K562 (cell line): ENCODE data around the gene LAMA4. TPM values are rescaled to one million over a fixed set of nuclear protein-coding genes. Genes with fewer than 3 reads are reported as not detected.

Experiments used
- ATAC-seq: fragments of 200-7000 bp; cut with Tn5 transposase; 3 replicates; pipeline ENCODE4 v1.9.1; 2020; ENCODE audit warnings: moderate library complexity
- BruUV-seq: library from RNA; stranded (reverse); fragments of 400-500 nt; replicated peaks from 2 replicates; lab custom pipeline; 2021; lab: Mats Ljungman, UMichigan
- CTCF ChIA-PET: fragments of 300-600 bp; formaldehyde crosslinking; extraction: SDS; loops from one replicate; lab custom pipeline; 2021; ENCODE audit warnings: low intra/inter-chr PET ratio; lab: Yijun Ruan, JAX
- POLR2A ChIA-PET: fragments of 300-600, 350-650 bp; sonication (Branson Sonifier 250); formaldehyde crosslinking; extraction: SDS; loops from one replicate; lab custom pipeline; 2021; ENCODE audit warnings: antibody characterized with exemption, inconsistent platforms; lab: Yijun Ruan, JAX
- DNase-seq, 4 experiments: peaks; one replicate each; pipeline versions ENCODE4 v3.0.0 to v3.0.0-alpha.2; 2011 to 2018; ENCODE audit warnings: low spot score in 3 of 4, mixed read lengths in 3 of 4; ENCODE audit errors: extremely low read depth in 1 of 4
- FAIRE-seq: peaks from 2 replicates; lab custom pipeline; 2011; peaks lifted over from hg19 to GRCh38; lab: Jason Lieb, UNC
- H2AFZ ChIP-seq: 2 replicates; pipeline ENCODE4 v1.6.0; 2011; ENCODE audit warnings: low read depth, low read length, control low read depth, inconsistent platforms
- H3K27ac ChIP-seq: fragments of 200-600 bp; 3 replicates; pipeline ENCODE4 v1.8.0; 2011; ENCODE audit warnings: low read depth, mild to moderate bottlenecking, control low read depth, inconsistent platforms, low read length, moderate library complexity, mixed read lengths; ENCODE audit errors: extremely low read depth
- H3K27me3 ChIP-seq, 2 experiments: fragments of 300-600 bp in 1 of 2; 2 replicates in 1 of 2; 3 replicates in 1 of 2; pipeline versions ENCODE4 v1.6.0 to v1.8.0; 2011; ENCODE audit warnings: inconsistent platforms in 2 of 2, low read length in 2 of 2, mild to moderate bottlenecking in 1 of 2, mixed read lengths in 1 of 2, moderate library complexity in 1 of 2; ENCODE audit not compliant: control insufficient read depth in 2 of 2, insufficient read depth in 2 of 2
- H3K36me3 ChIP-seq: fragments of 300-600 bp; 3 replicates; pipeline ENCODE4 v1.8.0; 2011; ENCODE audit warnings: mild to moderate bottlenecking, low read length, inconsistent platforms; ENCODE audit not compliant: control insufficient read depth, insufficient read depth
- H3K4me1 ChIP-seq, 2 experiments: fragments of 200-600 bp in 1 of 2; replicated peaks in 1 of 2; 2 replicates in 1 of 2; 3 replicates in 1 of 2; pipeline versions ENCODE4 v1.5.1 to v1.8.0; 2011; ENCODE audit warnings: inconsistent platforms in 2 of 2, low read length in 2 of 2, mild to moderate bottlenecking in 1 of 2, mixed read lengths in 1 of 2, moderate library complexity in 1 of 2; ENCODE audit not compliant: control insufficient read depth in 2 of 2, insufficient read depth in 2 of 2
- H3K4me2 ChIP-seq: 2 replicates; pipeline ENCODE4 v1.6.1; 2011; ENCODE audit warnings: low read length, control low read depth, inconsistent platforms, mixed read lengths; ENCODE audit not compliant: insufficient read depth
- H3K4me3 ChIP-seq: fragments of 200-600 bp; sonication (generic), shearing (Covaris generic); 2 replicates; pipeline ENCODE4 v1.5.1; 2016; ENCODE audit warnings: control low read depth, inconsistent platforms
- H3K79me2 ChIP-seq: fragments of 200-600 bp; 3 replicates; pipeline ENCODE4 v1.8.0; 2011; ENCODE audit warnings: low read length, inconsistent platforms; ENCODE audit not compliant: control insufficient read depth, insufficient read depth
- H3K9ac ChIP-seq, 2 experiments: 2 replicates each; pipeline versions ENCODE4 v1.6.0 to v1.6.1; 2011; ENCODE audit warnings: low read depth in 2 of 2, low read length in 2 of 2, control low read depth in 1 of 2, inconsistent platforms in 1 of 2, mild to moderate bottlenecking in 1 of 2, mixed read lengths in 1 of 2; ENCODE audit not compliant: insufficient read depth in 1 of 2
- H3K9me1 ChIP-seq: one replicate; pipeline ENCODE4 v1.6.0; 2011; ENCODE audit warnings: inconsistent platforms, mild to moderate bottlenecking, low read length, moderate library complexity; ENCODE audit not compliant: control insufficient read depth, insufficient read depth
- H3K9me3 ChIP-seq: replicated peaks from 2 replicates; pipeline ENCODE4 v1.5.1; 2011; ENCODE audit warnings: low read depth, low read length, inconsistent platforms; ENCODE audit not compliant: control insufficient read depth, insufficient read depth
- H4K20me1 ChIP-seq: replicated peaks from 2 replicates; pipeline ENCODE4 v1.6.1; 2011; ENCODE audit warnings: low read length, inconsistent platforms, mixed read lengths; ENCODE audit not compliant: control insufficient read depth, insufficient read depth
- ATF2 ChIP-seq: sonication (generic); formaldehyde crosslinking; IDR thresholded peaks from 2 replicates; pipeline ENCODE4 v1.8.1; 2022; ENCODE audit warnings: missing genetic modification reagents
- FOXA3 ChIP-seq, 2 experiments: fragments of 450-650 bp in 1 of 2; sonication (generic) in 1 of 2; formaldehyde crosslinking; IDR thresholded peaks in 1 of 2; conservative IDR thresholded peaks in 1 of 2; 2 replicates each; pipeline versions ENCODE4 v1.4.0 to v1.8.0; 2020 to 2022; ENCODE audit warnings: mild to moderate bottlenecking in 2 of 2, missing genetic modification reagents in 1 of 2
- REST ChIP-seq, 2 experiments: fragments of 450-650 bp; formaldehyde crosslinking in 1 of 2; IDR thresholded peaks; 2 replicates each; pipeline versions ENCODE4 v1.4.0 to v1.6.1; 2014 to 2020; ENCODE audit warnings: mild to moderate bottlenecking in 2 of 2, borderline replicate concordance in 1 of 2, low read depth in 1 of 2
- TAF7 ChIP-seq: fragments of 450-650 bp; IDR thresholded peaks from 2 replicates; pipeline ENCODE4 v1.6.1; 2016; ENCODE audit warnings: missing genetic modification characterization, missing compliant biosample characterization
- ZBTB12 ChIP-seq: fragments of 250-450 bp; sonication (Bioruptor Pico); IDR thresholded peaks from 2 replicates; pipeline ENCODE4 v1.4.0; 2020
- ZBTB17 ChIP-seq: fragments of 450-650 bp; formaldehyde crosslinking; IDR thresholded peaks from 2 replicates; pipeline ENCODE4 v1.4.0; 2020; ENCODE audit warnings: mild to moderate bottlenecking
- ZZZ3 ChIP-seq: fragments of 450-650 bp; IDR thresholded peaks from 2 replicates; pipeline ENCODE4 v1.6.1; 2016; ENCODE audit warnings: antibody characterized with exemption, mild to moderate bottlenecking, moderate library complexity
- WGBS: fragments of 100-300 bp; shearing (Covaris generic); methylation state at CpG from one replicate; pipeline ENCODE4 v1.1.6; 2016; ENCODE audit warnings: low coverage, mixed read lengths; ENCODE audit not compliant: insufficient coverage; ENCODE audit errors: missing lambda C conversion rate; 5-methylcytosine and 5-hydroxymethylcytosine counted together
- in situ Hi-C: fragments of 300-500 bp; cut with MboI; formaldehyde crosslinking; loops from 4 replicates; pipeline ENCODE4 v1.15.0; 2018; ENCODE audit warnings: inconsistent platforms, mixed read lengths
- intact Hi-C: fragments of 100-400 bp; cut with micrococcal nuclease; formaldehyde crosslinking; loops from 2 replicates; pipeline ENCODE4 v1.14.2; 2022
- polyA plus RNA-seq, 8 experiments: library from polyadenylated mRNA; depleted of rRNA in 4 of 8; stranded (reverse) in 5 of 8; unstranded in 3 of 8; fragments of >200 nt; fragmentation: Nextera tagmentation in 2 of 8; fragmentation: Illumina TruSeq in 1 of 8; extraction: Ambion mirVana in 2 of 8; extraction: Trizol in 1 of 8; gene quantifications; 2 replicates each; pipeline versions ENCODE4 v1.2.1 to v1.2.3, GENCODE V29; 2011 to 2014; ENCODE audit warnings: inconsistent platforms in 1 of 8, missing spikeins in 1 of 8
- total RNA-seq, 7 experiments: library from RNA; depleted of rRNA in 6 of 7; stranded (reverse); fragments of >200 nt in 6 of 7; fragmentation: Illumina TruSeq in 2 of 7; extraction: Trizol in 2 of 7; gene quantifications; 2 replicates each; pipeline versions ENCODE4 v1.2.1 to v1.2.3, GENCODE V29; 2011 to 2021; ENCODE audit warnings: low replicate concordance in 1 of 7

LAMA4 gene
- total and polyA plus RNA-seq, 9 of the 15 experiments (the other 6 are each of a cell fraction or from before 2014, with no cell fraction given), result 0.05 to 2.9 (median 0.51) TPM

- no peak for TF ChIP-seq ZBTB12 (CRISPR knock-in tag)
Measured at GRCh38 chr6:112181130-112181529, 73.2 kb downstream of the LAMA4 start (continued).

- Histone ChIP-seq H3K36me3 (no peaks in the 10 kb centered on the region), H3K9me1 (no peaks in the 10 kb centered on the region), H3K4me1 (no peaks in the 10 kb centered on the region), H3K27ac (no peak overlapping the region), H4K20me1 (no peaks in the 10 kb centered on the region), H3K9me3 (no peaks in the 10 kb centered on the region), H2AFZ (no peak overlapping the region), H3K4me3 (no peak overlapping the region), H3K79me2 (no peaks in the 10 kb centered on the region), H3K9ac (no peak overlapping the region), H3K27me3 (peaks cover under 1 to 6% of the 10 kb centered on the region in 2 experiments; a peak in 3 of 5 replicates), H3K4me2 (no peak overlapping the region)
- intact Hi-C loops (loop anchor here (1.0 to 10.0 kb wide), 4 partner anchors 132 to 1725 kb away; partner anchors contain the start of gene MARCKS), in situ Hi-C loops (loop anchor here (25.0 kb wide), 1 partner anchor 1732 kb away; no protein-coding TSS in a partner anchor)
- DNase-seq, result peak; percentile 39 to 85 (median 45)
- peak; percentile 91 for ATAC-seq
- POLR2A ChIA-PET, result interaction anchor here (0.8 kb wide), 1 partner anchor 39 kb away, joined by 3 read pairs; no protein-coding TSS in a partner anchor
- no TSS peak for BruUV-seq
- WGBS, result 3% methylated on average over 6 of the region's 6 CpGs
- peak; percentile 48 for FAIRE-seq
- CTCF ChIA-PET, result interaction anchor here (0.6 to 1.7 kb wide), 7 partner anchors 17 to 1756 kb away, joined by 3 to 23 read pairs (median 5); no protein-coding TSS in a partner anchor
- TF ChIP-seq ZBTB17 (CRISPR knock-in tag), result no peak
- TF ChIP-seq ZZZ3, result no peak
- peak; percentile 65; the same call in 1 of the 2 replicates for TF ChIP-seq REST (IDR thresholded peaks at IDR 0.05; ENCODE audit: borderline replicate concordance)
- TF ChIP-seq REST (CRISPR knock-in tag; IDR thresholded peaks at IDR 0.05; ENCODE audit: low read depth), result no peak
- no peak for TF ChIP-seq FOXA3 (CRISPR knock-in tag; conservative IDR thresholded peaks at IDR 0.05 in 1 of 2, IDR thresholded peaks at IDR 0.05 in 1 of 2)
- TF ChIP-seq TAF7 (tag), result no peak
- TF ChIP-seq ATF2 (CRISPR knock-in tag), result no peak
Measured at GRCh38 chr6:112180095-112180820, 74.1 kb downstream of the LAMA4 start.
